Dermis blood vessel endothelial cell (primary cell): ENCODE data around the gene OR2J1. TPM values are rescaled to one million over a fixed set of nuclear protein-coding genes. Genes with fewer than 3 reads are reported as not detected.
"Not testable (repeated sequence)": the region's sequence is repeated elsewhere in the genome, so short reads cannot be mapped to it uniquely, and the experiment has no call there.

Experiments
- DNase-seq: peaks from one replicate; pipeline ENCODE4 v3.0.0; 2010
- total RNA-seq: library from RNA; depleted of rRNA; stranded (reverse); fragments of >200 nt; gene quantifications from 2 replicates; pipeline ENCODE4 v1.2.3, GENCODE V29; 2014

OR2J1 gene
- total RNA-seq = not detected in 2 replicates

GRCh38 chr6:29099190-29099589, at the start of gene OR2J1:
Gene OR2J1 (plus strand): TSS chr6:29099490. CDS start chr6:29100943, 1,453 bp downstream.
- no peak for DNase-seq

GRCh38 chr6:29051680-29052079, 47.6 kb upstream of the OR2J1 start:
- no peak for DNase-seq

GRCh38 chr6:29071831-29072723, 27.2 kb upstream of the OR2J1 start:
- DNase-seq = peak; percentile 48

GRCh38 chr6:29079203-29079602, 20.1 kb upstream of the OR2J1 start:
- no peak for DNase-seq

- no peak for DNase-seq
Observed at GRCh38 chr6:29081312-29081711, 18.0 kb upstream of the OR2J1 start.

- no peak for DNase-seq
Observed at GRCh38 chr6:29082457-29082856, 16.8 kb upstream of the OR2J1 start.

- DNase-seq = no peak
Observed at GRCh38 chr6:29087213-29087612, 12.1 kb upstream of the OR2J1 start, which contains the start of gene OR2B3. Gene OR2B3 (minus strand): TSS chr6:29087313. CDS start chr6:29087248, 65 bp downstream.

GRCh38 chr6:29092957-29093356, 6.3 kb upstream of the OR2J1 start:
- DNase-seq = no peak

GRCh38 chr6:29097803-29098202, 1.5 kb upstream of the OR2J1 start:
- DNase-seq = no peak

GRCh38 chr6:29107758-29108157, 8.5 kb downstream of the OR2J1 start, which contains the start of gene OR2J3:
Gene OR2J3 (plus strand): TSS chr6:29108058. CDS start chr6:29111891, 3,833 bp downstream.
- no peak for DNase-seq

GRCh38 chr6:29112135-29112534, 12.8 kb downstream of the OR2J1 start:
- DNase-seq = no peak

- not testable (repeated sequence) for DNase-seq
Observed at GRCh38 chr6:29114964-29115363, 15.7 kb downstream of the OR2J1 start.

GRCh38 chr6:29129326-29130012, 30.2 kb downstream of the OR2J1 start:
- DNase-seq = no peak

GRCh38 chr6:29130644-29131043, 31.4 kb downstream of the OR2J1 start:
- no peak for DNase-seq

- DNase-seq = no peak
Observed at GRCh38 chr6:29131691-29132090, 32.4 kb downstream of the OR2J1 start.

- no peak for DNase-seq
Observed at GRCh38 chr6:29137724-29138123, 38.4 kb downstream of the OR2J1 start.

GRCh38 chr6:29141606-29142005, 42.3 kb downstream of the OR2J1 start:
- no peak for DNase-seq

GRCh38 chr6:29142309-29142708, 43.0 kb downstream of the OR2J1 start:
- DNase-seq = no peak

GRCh38 chr6:29146179-29146578, 46.9 kb downstream of the OR2J1 start:
- no peak for DNase-seq

- no peak for DNase-seq
Observed at GRCh38 chr6:29147074-29147473, 47.8 kb downstream of the OR2J1 start.

- DNase-seq = not testable (repeated sequence)
Observed at GRCh38 chr6:29149444-29149843, 50.2 kb downstream of the OR2J1 start.
